CMK (cell line): ENCODE results near the gene ODF2.
"Not testable (repeated sequence)": the region's sequence is repeated elsewhere in the genome, so short reads cannot be mapped to it uniquely, and the experiment has no call there.

Source experiments
- DNase-seq: peaks from one replicate; pipeline ENCODE4 v3.0.0-alpha.2; 2010; ENCODE audit warnings: low read depth

Gene ODF2

DNA sequence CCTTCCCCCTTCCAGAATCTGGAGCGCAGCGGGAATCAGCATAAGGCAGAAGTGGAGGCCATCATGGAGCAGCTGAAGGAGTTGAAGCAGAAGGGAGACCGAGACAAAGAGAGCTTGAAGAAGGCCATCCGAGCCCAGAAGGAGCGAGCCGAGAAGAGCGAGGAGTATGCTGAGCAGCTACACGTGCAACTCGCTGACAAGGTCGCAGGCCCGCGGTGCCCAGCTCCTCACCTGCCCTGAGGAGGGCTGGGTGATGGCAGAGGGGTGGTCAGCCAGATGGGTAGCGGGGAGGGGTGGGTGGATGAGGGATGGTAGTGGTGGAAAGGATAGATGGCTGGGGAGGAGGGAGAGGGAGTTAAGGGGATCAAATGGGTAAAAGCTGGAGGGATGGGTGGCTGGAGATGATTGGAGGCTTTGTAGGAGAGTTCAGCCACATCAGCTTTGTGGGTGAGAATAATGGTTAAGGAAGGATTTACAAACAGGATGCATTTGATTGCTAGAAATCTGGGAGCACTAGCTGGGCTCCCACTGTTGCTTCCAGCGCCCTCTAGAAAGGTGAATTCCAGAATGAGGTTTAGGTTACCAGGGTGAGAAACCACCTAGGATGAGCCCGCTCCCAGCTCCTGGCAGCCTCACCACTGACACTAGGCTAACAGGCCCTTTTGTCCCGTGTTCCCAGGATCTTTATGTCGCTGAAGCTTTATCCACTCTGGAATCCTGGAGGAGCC is 29.0 kb downstream of the ODF2 start:
- DNase-seq = no peak

DNA sequence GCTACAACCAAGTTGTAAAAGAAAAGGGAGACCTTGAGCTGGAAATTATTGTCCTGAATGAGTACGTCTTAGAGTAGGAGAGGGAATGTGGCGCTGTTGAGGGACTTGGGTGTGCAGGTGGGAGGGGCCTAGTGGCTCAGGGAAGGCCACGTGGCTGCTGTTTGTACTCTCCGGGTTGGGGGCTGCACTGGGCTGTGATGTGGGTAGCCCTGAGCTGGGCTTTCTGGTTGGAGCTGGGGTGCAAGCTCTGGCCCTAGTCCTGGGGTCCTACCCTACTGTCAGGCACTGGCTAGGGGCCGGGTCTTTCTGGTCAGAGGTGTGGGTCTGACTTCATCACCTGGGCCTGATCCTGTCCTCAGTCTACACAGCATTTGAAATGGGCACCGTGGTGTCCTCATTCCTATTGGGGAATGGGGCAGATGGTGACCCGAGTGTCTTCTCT is 29.6 kb downstream of the ODF2 start:
- no peak for DNase-seq

DNA sequence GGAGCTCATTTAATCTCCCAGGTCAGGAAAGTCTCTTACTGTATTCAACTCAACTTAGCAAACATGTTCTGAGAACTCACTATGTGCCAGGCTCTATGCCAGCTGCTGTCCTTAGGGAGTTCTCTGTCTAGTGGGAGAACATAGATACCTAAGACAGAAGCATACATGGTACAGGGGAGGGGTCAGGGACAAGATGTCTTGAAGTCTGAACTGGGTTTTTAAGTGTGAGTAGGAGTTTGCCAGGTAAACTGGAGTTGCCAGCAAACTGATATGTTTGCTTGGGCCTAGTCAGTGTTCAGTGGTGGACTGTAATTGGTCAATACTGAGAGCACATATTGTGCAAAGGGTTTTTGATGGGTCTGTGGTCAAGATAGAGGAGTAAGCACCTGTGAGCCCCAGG is 30.4 kb downstream of the ODF2 start:
- no peak for DNase-seq

DNA sequence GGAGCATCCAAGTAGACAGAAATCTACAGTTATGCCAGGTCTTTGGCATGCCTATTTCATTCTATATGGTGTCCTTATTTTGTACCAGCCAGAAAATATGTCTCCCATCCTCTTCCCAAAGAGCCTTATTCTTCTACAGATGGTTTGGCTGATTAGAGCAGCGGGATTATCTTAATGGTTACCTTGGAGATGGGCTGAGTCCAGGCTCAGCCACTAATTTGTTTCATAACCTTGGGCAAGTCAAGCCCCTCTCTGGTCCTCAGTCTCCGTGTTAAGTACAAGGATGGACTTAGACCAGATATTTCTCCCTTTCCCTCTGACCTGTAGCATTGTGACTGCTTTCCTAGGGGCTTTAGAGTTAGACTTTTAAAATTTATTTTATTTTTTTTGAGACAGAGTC is 37.6 kb downstream of the ODF2 start:
- no peak for DNase-seq

- DNase-seq = peak; percentile 98
These were observed 38.4 kb downstream of the ODF2 start for GRCh38 chr9:128494108-128494745.

- DNase-seq = no peak
These were observed 38.9 kb downstream of the ODF2 start for GRCh38 chr9:128494746-128495129.

DNA sequence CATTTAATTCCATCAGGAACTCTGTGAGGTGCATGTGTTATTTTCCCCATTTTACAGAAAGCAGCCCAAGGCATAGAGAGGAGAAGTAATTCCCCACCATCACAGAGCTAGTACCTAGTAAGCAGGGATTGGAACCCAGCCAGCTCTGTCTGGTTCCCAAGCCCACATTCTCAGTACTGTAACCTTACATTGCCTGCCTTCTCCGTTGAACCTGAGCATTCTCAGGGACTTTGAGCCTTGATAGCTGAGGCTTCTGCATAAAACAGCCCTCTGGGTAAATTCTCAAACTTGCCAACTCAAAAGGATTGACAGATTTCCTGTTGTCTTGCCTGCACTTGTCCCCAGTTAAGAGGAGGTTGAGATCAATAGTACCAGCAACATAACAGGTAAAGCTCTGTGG is 39.5 kb downstream of the ODF2 start:
- DNase-seq = no peak

GRCh38 chr9:128495804-128496417 is 40.1 kb downstream of the ODF2 start:
- no peak for DNase-seq

GRCh38 chr9:128497824-128498610 is 42.2 kb downstream of the ODF2 start:
- DNase-seq = no peak

GRCh38 chr9:128498911-128499310 is 43.1 kb downstream of the ODF2 start:
- DNase-seq = no peak

- no peak for DNase-seq
These were observed 44.1 kb downstream of the ODF2 start for GRCh38 chr9:128499920-128500319.

DNA sequence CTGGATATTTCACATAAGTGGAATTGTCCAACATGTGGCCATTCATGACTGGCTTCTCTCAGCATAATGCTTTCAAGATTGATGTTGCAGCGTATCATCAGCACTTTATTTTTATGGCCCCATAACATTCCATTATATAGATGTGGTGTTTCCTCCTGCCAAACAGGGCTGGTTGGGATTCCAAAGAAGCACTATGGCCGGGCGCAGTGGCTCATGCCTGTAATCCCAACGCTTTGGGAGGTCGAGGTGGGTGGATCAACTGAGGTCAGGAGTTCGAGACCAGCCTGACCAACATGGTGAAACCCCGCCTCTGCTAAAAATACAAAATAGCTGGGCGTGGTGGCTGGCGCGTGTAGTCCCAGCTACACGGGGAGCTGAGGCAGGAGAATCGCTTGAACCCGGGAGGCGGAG is 47.6 kb downstream of the ODF2 start:
- not testable (repeated sequence) for DNase-seq

DNA sequence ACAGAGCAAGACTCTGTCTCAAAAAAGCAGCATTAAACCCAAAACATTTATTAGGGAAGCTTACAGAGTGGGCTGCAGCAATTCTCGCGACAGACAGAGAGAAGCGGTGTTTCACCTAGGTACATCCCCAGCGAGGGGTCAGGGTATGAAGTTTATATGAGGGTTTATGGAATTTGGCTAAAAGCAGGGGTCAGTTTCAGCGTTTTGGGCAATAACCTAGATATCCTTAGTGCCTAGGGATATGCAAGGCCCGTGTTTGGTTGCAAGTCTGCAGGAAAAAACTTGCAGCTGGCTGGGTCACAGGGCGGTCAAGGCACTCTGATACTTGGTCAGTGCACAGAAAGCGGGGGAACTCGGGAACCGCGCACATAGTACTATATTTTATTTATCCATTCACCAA is 48.1 kb downstream of the ODF2 start:
- no peak for DNase-seq

GRCh38 chr9:128504485-128505413 is 48.9 kb downstream of the ODF2 start, which contains the start of gene GLE1:
Gene GLE1, plus strand, starts transcription at chr9:128504719. Its CDS starts 87 bp downstream, at chr9:128504806.
- peak; percentile 84 for DNase-seq

DNA sequence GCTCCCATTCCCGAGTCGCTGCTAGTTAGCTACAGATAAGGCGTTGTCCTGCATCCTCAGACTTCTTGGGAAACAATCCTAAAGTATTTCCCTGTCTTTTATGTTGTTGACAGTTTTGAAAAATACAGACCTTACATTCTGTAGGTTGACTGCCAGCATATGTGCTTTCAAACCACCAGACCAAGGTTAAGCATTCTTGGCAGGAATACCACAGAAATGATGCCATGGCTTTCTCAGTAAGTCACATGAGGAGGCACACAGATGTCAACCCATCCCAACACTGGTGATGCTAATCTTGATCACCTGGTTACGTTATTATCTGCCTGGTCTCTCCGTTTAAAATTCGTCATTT is 49.6 kb downstream of the ODF2 start:
- no peak for DNase-seq

- not testable (repeated sequence) for DNase-seq
These were observed 50.1 kb downstream of the ODF2 start for GRCh38 chr9:128505906-128506305.

DNA sequence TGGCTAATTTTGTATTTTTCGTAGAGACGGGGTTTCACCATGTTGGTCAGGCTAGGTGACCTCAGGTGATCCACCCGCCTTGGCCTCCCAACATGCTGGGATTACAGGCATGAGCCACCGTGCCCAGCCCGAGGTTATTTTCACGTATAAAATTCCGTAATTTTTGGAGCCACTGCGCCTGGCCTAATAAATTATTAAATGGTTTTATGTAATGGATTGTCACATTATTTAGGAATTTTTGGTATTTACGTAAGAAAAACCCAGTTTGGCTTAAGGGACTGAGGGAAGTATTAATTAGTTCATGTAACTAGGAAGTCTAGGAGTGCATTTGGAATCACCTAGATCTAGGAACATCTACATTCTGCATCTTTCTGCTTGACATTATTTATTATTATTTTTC is 57.0 kb downstream of the ODF2 start:
- no peak for DNase-seq

- no peak for DNase-seq
These were observed 66.2 kb downstream of the ODF2 start for GRCh38 chr9:128521956-128522355.

- DNase-seq = no peak
These were observed 67.6 kb downstream of the ODF2 start for GRCh38 chr9:128523199-128523925.

GRCh38 chr9:128526720-128527119 is 70.9 kb downstream of the ODF2 start:
- no peak for DNase-seq
